ENCODE measurements around the gene ARCN1. TPM values are rescaled to one million over a fixed set of nuclear protein-coding genes. Genes with fewer than 3 reads are reported as not detected.

Gene ARCN1
- total and polyA plus RNA-seq, 2 donors (not counting 1 experiment from before 2014, with no cell fraction given): 116 to 387 TPM

GRCh38 chr11:118530683-118531596 is 41.3 kb upstream of the ARCN1 start, which contains the start of gene TMEM25:
Gene TMEM25 (plus strand): TSS chr11:118531192. CDS start chr11:118531802, 610 bp downstream.
- no peaks in the 10 kb centered on the region for H3K9me3 ChIP-seq (ENCODE audit: control insufficient read depth, insufficient read depth, low read depth, low read length)
- TF ChIP-seq CTCF (conservative IDR thresholded peaks at IDR 0.05 in 1 of 2, IDR thresholded peaks at IDR 0.05 in 1 of 2; ENCODE audit: low read depth in 1 of 2, low read length in 2 of 2) (no peak), EZH2 (IDR thresholded peaks at IDR 0.05; ENCODE audit: low read length, missing control alignments) (no peak)
- DNase-seq (ENCODE audit: low read depth in 2 of 2): peak; percentile 42 to 66
- H4K20me1 ChIP-seq (ENCODE audit: control insufficient read depth, extremely low read depth, insufficient read depth, low read length): no peaks in the 10 kb centered on the region
- peaks cover 3% of the 10 kb centered on the region for H3K4me1 ChIP-seq (ENCODE audit: control insufficient read depth, extremely low read depth, insufficient read depth, low read length)
- peak within 1 kb of the TSS; percentile 85 for H2AFZ ChIP-seq (ENCODE audit: low read length)
- no peak within 1 kb of the TSS for H3K27ac ChIP-seq (ENCODE audit: insufficient read depth, low read length)
- peak within 1 kb of the TSS; percentile 92 for H3K4me2 ChIP-seq (ENCODE audit: extremely low read depth, insufficient read depth, low read length)
- H3K79me2 ChIP-seq (ENCODE audit: control insufficient read depth, insufficient read depth, low read length): no peaks in the 10 kb centered on the region
- H3K9ac ChIP-seq (ENCODE audit: insufficient read depth, low read length): peak within 1 kb of the TSS; percentile 55
- no peaks in the 10 kb centered on the region for H3K36me3 ChIP-seq (ENCODE audit: control insufficient read depth, insufficient read depth, low read length)
- no peaks in the 10 kb centered on the region for H3K27me3 ChIP-seq (ENCODE audit: control insufficient read depth, insufficient read depth, low read length)
- peak within 1 kb of the TSS; percentile 64 to 87 (median 71) for H3K4me3 ChIP-seq (replicated peaks in 1 of 4; ENCODE audit: control extremely low read depth in 1 of 4, insufficient read depth in 1 of 4, low read depth in 3 of 4, low read length in 4 of 4)

- peaks cover 3% of the 10 kb centered on the region for H3K4me1 ChIP-seq (ENCODE audit: control insufficient read depth, extremely low read depth, insufficient read depth, low read length)
- H2AFZ ChIP-seq (ENCODE audit: low read length): peak overlapping the region; percentile 85
- H3K9me3 ChIP-seq (ENCODE audit: control insufficient read depth, insufficient read depth, low read depth, low read length): no peaks in the 10 kb centered on the region
- H3K79me2 ChIP-seq (ENCODE audit: control insufficient read depth, insufficient read depth, low read length): no peaks in the 10 kb centered on the region
- H3K9ac ChIP-seq (ENCODE audit: insufficient read depth, low read length): no peak overlapping the region
- no peak for DNase-seq (ENCODE audit: low read depth in 2 of 2)
- TF ChIP-seq EZH2 (IDR thresholded peaks at IDR 0.05; ENCODE audit: low read length, missing control alignments) (no peak), CTCF (conservative IDR thresholded peaks at IDR 0.05 in 1 of 2, IDR thresholded peaks at IDR 0.05 in 1 of 2; ENCODE audit: low read depth in 1 of 2, low read length in 2 of 2) (no peak)
- no peaks in the 10 kb centered on the region for H3K36me3 ChIP-seq (ENCODE audit: control insufficient read depth, insufficient read depth, low read length)
- no peaks in the 10 kb centered on the region for H3K27me3 ChIP-seq (ENCODE audit: control insufficient read depth, insufficient read depth, low read length)
- H3K4me3 ChIP-seq (replicated peaks in 1 of 4; ENCODE audit: control extremely low read depth in 1 of 4, insufficient read depth in 1 of 4, low read depth in 3 of 4, low read length in 4 of 4): peak overlapping the region; percentile 64 to 87 (median 71)
- H3K4me2 ChIP-seq (ENCODE audit: extremely low read depth, insufficient read depth, low read length): peak overlapping the region; percentile 92
- no peak overlapping the region for H3K27ac ChIP-seq (ENCODE audit: insufficient read depth, low read length)
- no peaks in the 10 kb centered on the region for H4K20me1 ChIP-seq (ENCODE audit: control insufficient read depth, extremely low read depth, insufficient read depth, low read length)
Observed at GRCh38 chr11:118531597-118532084, 40.6 kb upstream of the ARCN1 start.

GRCh38 chr11:118532091-118532490 is 40.1 kb upstream of the ARCN1 start:
- Histone ChIP-seq H3K27ac (ENCODE audit: insufficient read depth, low read length) (no peak overlapping the region), H3K36me3 (ENCODE audit: control insufficient read depth, insufficient read depth, low read length) (no peaks in the 10 kb centered on the region), H3K4me2 (ENCODE audit: extremely low read depth, insufficient read depth, low read length) (no peak overlapping the region), H3K79me2 (ENCODE audit: control insufficient read depth, insufficient read depth, low read length) (no peaks in the 10 kb centered on the region), H3K4me3 (replicated peaks in 1 of 4; ENCODE audit: control extremely low read depth in 1 of 4, insufficient read depth in 1 of 4, low read depth in 3 of 4, low read length in 4 of 4) (peak overlapping the region in 2 of 4 experiments; percentile 76 to 87), H4K20me1 (ENCODE audit: control insufficient read depth, extremely low read depth, insufficient read depth, low read length) (no peaks in the 10 kb centered on the region), H3K4me1 (ENCODE audit: control insufficient read depth, extremely low read depth, insufficient read depth, low read length) (peaks cover 3% of the 10 kb centered on the region), H3K9me3 (ENCODE audit: control insufficient read depth, insufficient read depth, low read depth, low read length) (no peaks in the 10 kb centered on the region), H2AFZ (ENCODE audit: low read length) (no peak overlapping the region), H3K9ac (ENCODE audit: insufficient read depth, low read length) (no peak overlapping the region), H3K27me3 (ENCODE audit: control insufficient read depth, insufficient read depth, low read length) (no peaks in the 10 kb centered on the region)
- TF ChIP-seq CTCF (conservative IDR thresholded peaks at IDR 0.05 in 1 of 2, IDR thresholded peaks at IDR 0.05 in 1 of 2; ENCODE audit: low read depth in 1 of 2, low read length in 2 of 2): no peak
- no peak for TF ChIP-seq EZH2 (IDR thresholded peaks at IDR 0.05; ENCODE audit: low read length, missing control alignments)
- DNase-seq (ENCODE audit: low read depth in 2 of 2): no peak
